Body of pancreas (tissue), 4 donors: ENCODE data around the gene SEMA5B.

Experiments used
- POLR2A ChIP-seq, 3 donors: fragments of 450-650 bp; IDR thresholded peaks; one replicate each; pipeline ENCODE4 v1.6.1; 2016; ENCODE audit warnings: antibody characterized with exemption in 3 of 3, mild to moderate bottlenecking in 2 of 3
- TF ChIP-seq, protein P1 (sequence below), 7 experiments: fragments of 450-650 bp in 4 of 7; fragments of 200-600 bp in 3 of 7; sonication (generic) in 3 of 7; IDR thresholded peaks; one replicate each; pipeline ENCODE4 v1.5.1; 2016 to 2019; ENCODE audit warnings: antibody characterized with exemption in 7 of 7

DNA sequence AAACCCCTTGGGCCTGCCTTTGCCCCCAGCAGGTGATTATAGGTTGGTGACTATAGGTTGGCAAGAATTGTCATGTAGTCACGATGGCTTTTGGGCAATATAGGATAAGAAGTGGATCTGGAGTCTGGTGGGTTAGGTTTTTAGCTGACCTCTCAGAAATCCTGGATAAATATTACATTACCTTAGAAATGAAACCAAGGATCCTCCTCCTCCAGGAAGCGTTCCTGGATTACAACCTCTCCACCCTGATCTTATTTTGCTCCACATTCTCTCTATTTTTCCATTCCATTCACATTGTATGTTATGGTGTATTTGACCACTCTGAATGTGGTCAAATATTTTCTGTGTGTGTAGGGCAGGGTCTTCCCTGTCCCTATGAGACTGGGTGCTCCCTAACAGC is 82.3 kb downstream of the SEMA5B start:
- TF ChIP-seq, protein P1, sequence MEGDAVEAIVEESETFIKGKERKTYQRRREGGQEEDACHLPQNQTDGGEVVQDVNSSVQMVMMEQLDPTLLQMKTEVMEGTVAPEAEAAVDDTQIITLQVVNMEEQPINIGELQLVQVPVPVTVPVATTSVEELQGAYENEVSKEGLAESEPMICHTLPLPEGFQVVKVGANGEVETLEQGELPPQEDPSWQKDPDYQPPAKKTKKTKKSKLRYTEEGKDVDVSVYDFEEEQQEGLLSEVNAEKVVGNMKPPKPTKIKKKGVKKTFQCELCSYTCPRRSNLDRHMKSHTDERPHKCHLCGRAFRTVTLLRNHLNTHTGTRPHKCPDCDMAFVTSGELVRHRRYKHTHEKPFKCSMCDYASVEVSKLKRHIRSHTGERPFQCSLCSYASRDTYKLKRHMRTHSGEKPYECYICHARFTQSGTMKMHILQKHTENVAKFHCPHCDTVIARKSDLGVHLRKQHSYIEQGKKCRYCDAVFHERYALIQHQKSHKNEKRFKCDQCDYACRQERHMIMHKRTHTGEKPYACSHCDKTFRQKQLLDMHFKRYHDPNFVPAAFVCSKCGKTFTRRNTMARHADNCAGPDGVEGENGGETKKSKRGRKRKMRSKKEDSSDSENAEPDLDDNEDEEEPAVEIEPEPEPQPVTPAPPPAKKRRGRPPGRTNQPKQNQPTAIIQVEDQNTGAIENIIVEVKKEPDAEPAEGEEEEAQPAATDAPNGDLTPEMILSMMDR (IDR thresholded peaks at IDR 0.05): no peak
- TF ChIP-seq POLR2A (IDR thresholded peaks at IDR 0.05): no peak
